AG04450 (cell line): ENCODE measurements around the gene TMEM151A. TPM values are rescaled to one million over a fixed set of nuclear protein-coding genes. Genes with fewer than 3 reads are reported as not detected.
A peak's percentile ranks its signal among the peaks of the same experiment; 100 is the strongest.

Experiments
- CTCF ChIA-PET: fragments of 300-600, 350-600 bp; formaldehyde crosslinking; extraction: SDS; loops from one replicate; lab custom pipeline; 2022; ENCODE audit warnings: antibody characterized with exemption, inconsistent platforms; lab: Charles Lee
- POLR2A ChIA-PET: fragments of 350-600 bp; formaldehyde crosslinking; extraction: SDS; loops from one replicate; lab custom pipeline; 2021; ENCODE audit warnings: antibody characterized with exemption, inconsistent platforms; lab: Yijun Ruan, JAX
- DNase-seq: peaks from one replicate; pipeline ENCODE4 v3.0.0-alpha.2; 2011; ENCODE audit warnings: low read depth, low spot score
- H3K27ac ChIP-seq: one replicate; pipeline ENCODE4 v1.5.1; 2012; ENCODE audit warnings: low read depth, low read length, control low read depth
- H3K27me3 ChIP-seq: one replicate; pipeline ENCODE4 v1.6.0; 2012; ENCODE audit warnings: low read length; ENCODE audit not compliant: control insufficient read depth, insufficient read depth
- H3K4me3 ChIP-seq: 2 replicates; pipeline ENCODE4 v1.5.1; 2011; ENCODE audit warnings: mild to moderate bottlenecking, low read depth, low read length, control low read depth
- H3K9me3 ChIP-seq: 2 replicates; pipeline ENCODE4 v1.5.1; 2012; ENCODE audit warnings: low read length; ENCODE audit not compliant: control insufficient read depth, insufficient read depth
- polyA plus RNA-seq: library from polyadenylated mRNA; depleted of rRNA; stranded (reverse); fragments of >200 nt; gene quantifications from 2 replicates; pipeline ENCODE4 v1.2.3, GENCODE V29; 2011
- TF ChIP-seq, protein P1 (sequence below): IDR thresholded peaks from 2 replicates; pipeline ENCODE4 v1.5.1; 2011; ENCODE audit warnings: low read depth, low read length, control low read depth, inconsistent platforms

The TMEM151A gene
- polyA plus RNA-seq, 1 experiment, result not detected

DNA sequence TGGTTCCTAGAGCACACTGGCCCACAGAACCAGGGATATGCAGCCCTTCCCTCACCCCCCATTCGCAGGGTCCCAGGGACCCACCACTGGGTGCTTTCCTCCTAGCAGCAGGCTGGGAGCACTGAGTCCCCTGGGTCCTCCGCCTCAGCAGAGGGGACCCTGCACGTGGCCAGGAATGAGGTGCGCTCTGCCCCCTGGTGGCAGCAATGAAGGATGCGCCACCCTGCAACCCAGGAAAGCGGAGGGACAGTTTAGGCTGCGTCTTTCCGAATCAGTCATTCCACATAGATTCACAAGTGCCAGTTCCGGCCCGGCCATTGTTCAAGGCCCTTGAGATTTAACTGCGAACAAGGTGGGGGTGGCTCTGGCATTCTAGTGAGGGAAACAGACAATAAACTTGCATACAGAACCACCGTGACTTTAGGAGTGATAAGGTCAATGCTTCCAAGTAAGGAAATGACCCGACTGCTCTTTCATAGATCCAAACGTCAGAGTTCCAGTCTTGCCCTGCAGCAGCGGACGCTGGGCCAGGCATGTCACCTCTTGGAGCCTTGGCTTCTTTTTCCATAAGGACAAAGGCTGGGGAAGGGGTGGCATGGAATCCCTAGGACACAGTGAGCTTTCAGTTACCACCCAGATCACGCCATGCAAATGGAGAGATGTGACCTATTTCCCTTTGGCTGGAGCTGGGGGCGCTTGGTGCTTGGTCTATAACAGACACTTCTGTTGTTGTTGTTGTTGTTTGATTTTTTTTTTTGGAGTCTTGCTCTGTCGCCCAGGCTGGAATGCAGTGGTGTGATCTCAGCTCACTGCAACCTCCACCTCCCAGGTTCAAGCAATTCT, 36.8 kb downstream of the TMEM151A start:
- no peaks in the 10 kb centered on the region for H3K9me3 ChIP-seq
- no peak for DNase-seq
- TF ChIP-seq, protein P1, sequence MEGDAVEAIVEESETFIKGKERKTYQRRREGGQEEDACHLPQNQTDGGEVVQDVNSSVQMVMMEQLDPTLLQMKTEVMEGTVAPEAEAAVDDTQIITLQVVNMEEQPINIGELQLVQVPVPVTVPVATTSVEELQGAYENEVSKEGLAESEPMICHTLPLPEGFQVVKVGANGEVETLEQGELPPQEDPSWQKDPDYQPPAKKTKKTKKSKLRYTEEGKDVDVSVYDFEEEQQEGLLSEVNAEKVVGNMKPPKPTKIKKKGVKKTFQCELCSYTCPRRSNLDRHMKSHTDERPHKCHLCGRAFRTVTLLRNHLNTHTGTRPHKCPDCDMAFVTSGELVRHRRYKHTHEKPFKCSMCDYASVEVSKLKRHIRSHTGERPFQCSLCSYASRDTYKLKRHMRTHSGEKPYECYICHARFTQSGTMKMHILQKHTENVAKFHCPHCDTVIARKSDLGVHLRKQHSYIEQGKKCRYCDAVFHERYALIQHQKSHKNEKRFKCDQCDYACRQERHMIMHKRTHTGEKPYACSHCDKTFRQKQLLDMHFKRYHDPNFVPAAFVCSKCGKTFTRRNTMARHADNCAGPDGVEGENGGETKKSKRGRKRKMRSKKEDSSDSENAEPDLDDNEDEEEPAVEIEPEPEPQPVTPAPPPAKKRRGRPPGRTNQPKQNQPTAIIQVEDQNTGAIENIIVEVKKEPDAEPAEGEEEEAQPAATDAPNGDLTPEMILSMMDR, result peak; percentile 94
- CTCF ChIA-PET, result interaction anchor here (0.7 to 6.0 kb wide), 6 partner anchors 11 to 635 kb away, joined by 3 to 62 read pairs (median 4); no protein-coding TSS in a partner anchor
- H3K4me3 ChIP-seq, result no peak overlapping the region
- POLR2A ChIA-PET, result interaction anchor here (0.8 to 1.4 kb wide), 2 partner anchors 12 to 16 kb away, joined by 10 to 18 read pairs; partner anchors contain the start of gene CD248
- no peaks in the 10 kb centered on the region for H3K27me3 ChIP-seq
- peak overlapping the region; percentile 89 for H3K27ac ChIP-seq

DNA sequence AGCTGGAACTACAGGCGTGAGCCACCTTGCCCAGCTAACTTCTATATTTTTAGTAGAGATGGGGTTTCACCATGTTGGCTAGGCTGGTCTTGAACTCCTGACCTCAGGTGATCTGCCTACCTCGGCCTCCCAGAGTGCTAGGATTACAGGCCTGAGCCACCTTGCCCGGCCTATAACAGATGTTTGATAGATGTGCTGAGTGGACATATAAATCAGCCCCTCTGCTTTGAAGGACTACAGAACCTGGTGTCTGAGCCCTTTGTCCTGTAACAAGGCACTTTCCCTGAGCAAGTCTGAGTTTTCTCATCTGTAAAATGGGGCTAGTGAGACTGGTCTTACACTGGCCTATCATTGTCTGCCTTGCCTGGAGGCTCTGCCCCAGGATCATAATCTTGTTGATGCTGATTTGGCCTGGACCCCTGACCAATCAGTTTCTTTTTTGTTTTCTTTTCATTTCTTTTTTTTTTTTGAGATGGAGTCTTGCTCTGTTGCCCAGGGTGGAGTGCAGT, 37.5 kb downstream of the TMEM151A start:
- no peak for DNase-seq
- no peak overlapping the region for H3K4me3 ChIP-seq
- no peaks in the 10 kb centered on the region for H3K27me3 ChIP-seq
- H3K9me3 ChIP-seq, result no peaks in the 10 kb centered on the region
- TF ChIP-seq, protein P1, result no peak
- ChIA-PET POLR2A (interaction anchor here (0.8 to 2.6 kb wide), 3 partner anchors 12 to 17 kb away, joined by 10 to 18 read pairs (median 11); partner anchors contain the start of gene CD248), CTCF (interaction anchor here (0.7 to 6.0 kb wide), 6 partner anchors 11 to 635 kb away, joined by 3 to 62 read pairs (median 4); no protein-coding TSS in a partner anchor)
- H3K27ac ChIP-seq, result no peak overlapping the region

DNA sequence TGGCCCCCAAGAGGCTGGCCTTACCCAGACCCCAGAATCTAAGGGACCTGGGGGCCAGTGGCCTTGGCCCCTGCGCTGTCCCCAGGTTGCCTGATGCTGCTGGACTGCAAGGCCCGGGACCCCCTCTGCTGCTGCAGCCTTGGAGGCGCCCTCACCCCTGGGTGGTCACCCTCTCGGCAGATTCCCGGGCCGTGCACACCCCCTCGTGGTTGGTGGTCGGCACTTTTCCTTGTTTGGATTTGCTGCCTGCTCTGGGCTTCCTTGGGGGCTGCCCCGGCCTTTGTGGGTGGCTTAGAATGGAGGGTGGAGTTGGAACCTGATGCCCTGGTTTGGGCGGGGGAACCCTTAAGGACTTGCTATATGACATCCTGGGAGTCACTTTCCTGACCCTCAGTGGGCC, 39.2 kb downstream of the TMEM151A start:
- H3K27ac ChIP-seq, result no peak overlapping the region
- CTCF ChIA-PET, result interaction anchor here (6.0 kb wide), 1 partner anchor 18 kb away, joined by 62 read pairs; no protein-coding TSS in a partner anchor
- H3K4me3 ChIP-seq, result no peak overlapping the region
- peaks cover 3% of the 10 kb centered on the region; the same call in 1 of the 2 replicates for H3K9me3 ChIP-seq
- POLR2A ChIA-PET, result interaction anchor here (2.2 to 2.6 kb wide), 2 partner anchors 14 to 18 kb away, joined by 11 to 12 read pairs; partner anchors contain the start of gene CD248
- H3K27me3 ChIP-seq, result no peaks in the 10 kb centered on the region
- DNase-seq, result no peak
- TF ChIP-seq, protein P1, result no peak

DNA sequence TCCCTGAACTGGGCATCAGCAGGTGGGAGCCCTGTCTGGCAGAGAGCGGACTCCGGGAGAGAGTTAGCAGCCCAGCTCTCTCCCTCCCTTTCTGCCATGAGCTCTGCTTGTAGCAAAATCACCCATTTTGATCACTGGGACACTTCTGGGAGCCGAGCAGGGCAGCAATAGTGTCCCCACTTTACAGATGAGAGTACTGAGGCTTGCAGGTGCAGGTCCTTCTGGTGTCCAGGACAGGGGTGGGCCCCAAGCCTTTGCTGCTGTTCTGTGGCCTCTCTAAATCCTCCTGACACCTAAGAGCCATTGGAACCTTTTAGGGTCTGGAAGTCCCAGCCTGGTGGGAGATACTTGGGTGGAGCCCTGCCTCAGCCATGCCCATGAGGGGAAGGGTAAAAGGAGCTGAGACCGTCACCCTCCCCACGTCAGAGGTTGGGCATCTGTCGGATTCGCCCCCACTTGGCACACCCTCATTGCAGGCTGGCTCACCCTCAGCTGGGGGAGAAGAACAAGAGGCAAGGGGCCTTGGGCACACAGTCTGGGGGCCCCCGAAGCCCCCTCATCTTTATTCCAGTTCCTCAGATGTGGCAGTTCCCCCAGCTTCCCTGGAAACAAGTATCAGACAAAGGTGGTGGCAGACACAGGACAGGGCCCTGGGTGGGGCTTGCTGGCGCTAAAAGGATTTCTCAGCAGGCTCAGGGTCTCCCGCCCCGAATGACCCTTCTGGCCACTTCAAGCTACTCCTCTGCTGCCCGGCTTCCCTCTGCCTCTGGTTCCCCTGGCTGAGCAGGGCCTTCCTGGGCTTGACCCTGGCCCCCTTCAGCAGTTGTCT, 40.1 kb downstream of the TMEM151A start:
- H3K27me3 ChIP-seq, result no peaks in the 10 kb centered on the region
- no peak overlapping the region for H3K27ac ChIP-seq
- ChIA-PET CTCF (interaction anchor here (6.0 kb wide), 1 partner anchor 19 kb away, joined by 62 read pairs; no protein-coding TSS in a partner anchor), POLR2A (interaction anchor here (2.2 to 2.6 kb wide), 2 partner anchors 15 to 19 kb away, joined by 11 to 12 read pairs; partner anchors contain the start of gene CD248)
- no peak for DNase-seq
- peaks cover 3% of the 10 kb centered on the region; the same call in 1 of the 2 replicates for H3K9me3 ChIP-seq
- no peak overlapping the region for H3K4me3 ChIP-seq
- TF ChIP-seq, protein P1, result no peak
